ENCODE measurements around the gene HRCT1.
"Not testable (repeated sequence)": the region's sequence is repeated elsewhere in the genome, so short reads cannot be mapped to it uniquely, and the experiment has no call there.

The HRCT1 gene

GRCh38 chr9:35896570-35896969 lies 9.4 kb upstream of the HRCT1 start:
- no peak for DNase-seq (ENCODE audit: low read depth)

- DNase-seq (ENCODE audit: low read depth), result not testable (repeated sequence)
Observed at GRCh38 chr9:35897376-35898099, 8.5 kb upstream of the HRCT1 start.

GRCh38 chr9:35898337-35898736 lies 7.7 kb upstream of the HRCT1 start:
- no peak for DNase-seq (ENCODE audit: low read depth)

- no peak for DNase-seq (ENCODE audit: low read depth)
Observed at GRCh38 chr9:35899021-35899420, 7.0 kb upstream of the HRCT1 start.

- DNase-seq (ENCODE audit: low read depth), result no peak
Observed at GRCh38 chr9:35903049-35903448, 3.0 kb upstream of the HRCT1 start.

- DNase-seq (ENCODE audit: low read depth), result no peak
Observed at GRCh38 chr9:35904338-35904737, 1.7 kb upstream of the HRCT1 start.

- no peak for DNase-seq (ENCODE audit: low read depth)
Observed at GRCh38 chr9:35905051-35905781, 786 bp upstream of the HRCT1 start.

- DNase-seq (ENCODE audit: low read depth), result no peak
Observed at GRCh38 chr9:35906923-35907699, 1.1 kb downstream of the HRCT1 start.

- no peak for DNase-seq (ENCODE audit: low read depth)
Observed at GRCh38 chr9:35907711-35908503, 1.9 kb downstream of the HRCT1 start.

- DNase-seq (ENCODE audit: low read depth), result no peak
Observed at GRCh38 chr9:35908504-35909125, 2.6 kb downstream of the HRCT1 start.

GRCh38 chr9:35909274-35909673 lies 3.3 kb downstream of the HRCT1 start, which contains the start of gene SPAAR:
TSS of gene SPAAR (plus strand) at chr9:35909490. CDS start at chr9:35910464, 974 bp downstream.
- no peak for DNase-seq (ENCODE audit: low read depth)

- no peak for DNase-seq (ENCODE audit: low read depth)
Observed at GRCh38 chr9:35909687-35910612, 3.9 kb downstream of the HRCT1 start.

GRCh38 chr9:35910613-35911359 lies 4.8 kb downstream of the HRCT1 start:
- no peak for DNase-seq (ENCODE audit: low read depth)

GRCh38 chr9:35911690-35912089 lies 5.7 kb downstream of the HRCT1 start:
- DNase-seq (ENCODE audit: low read depth), result no peak

- DNase-seq (ENCODE audit: low read depth), result no peak
Observed at GRCh38 chr9:35912791-35913400, 6.9 kb downstream of the HRCT1 start.

GRCh38 chr9:35913429-35913828 lies 7.4 kb downstream of the HRCT1 start:
- not testable (repeated sequence) for DNase-seq (ENCODE audit: low read depth)

- DNase-seq (ENCODE audit: low read depth), result no peak
Observed at GRCh38 chr9:35914301-35914807, 8.4 kb downstream of the HRCT1 start.

- no peak for DNase-seq (ENCODE audit: low read depth)
Observed at GRCh38 chr9:35915681-35916294, 9.8 kb downstream of the HRCT1 start.

Measured in stimulated activated CD8-positive, alpha-beta memory T cell treated with anti-CD3 and anti-CD28 coated beads, Interleukin-12 subunit alpha, Interleukin-12 subunit beta, amount 100 ng/mL, for 4 hours (primary cell).